Small intestine (tissue), 7 donors: ENCODE measurements around the gene GRIN1. TPM values are rescaled to one million over a fixed set of nuclear protein-coding genes. Genes with fewer than 3 reads are reported as not detected.

Experiments
- DNase-seq, 2 donors: peaks; one replicate each; pipeline versions ENCODE4 v3.0.0 to v3.0.0-alpha.2; 2013
- FAIRE-seq: peaks from 2 replicates; lab custom pipeline; 2012; peaks lifted over from hg19 to GRCh38; lab: Jason Lieb, UNC
- H3K27ac ChIP-seq, 3 donors: one replicate each; pipeline ENCODE4 v1.5.1; 2013; ENCODE audit warnings: low read length in 2 of 3, mild to moderate bottlenecking in 2 of 3, control low read depth in 1 of 3, inconsistent platforms in 1 of 3, low read depth in 1 of 3, moderate library complexity in 1 of 3
- H3K27me3 ChIP-seq, 3 donors: one replicate each; pipeline ENCODE4 v1.6.1; 2013; ENCODE audit warnings: low read length in 3 of 3, inconsistent platforms in 1 of 3; ENCODE audit not compliant: control insufficient read depth in 3 of 3, insufficient read depth in 3 of 3
- H3K36me3 ChIP-seq, 3 donors: one replicate each; pipeline ENCODE4 v1.6.1; 2013; ENCODE audit warnings: low read length in 3 of 3, inconsistent platforms in 1 of 3, low read depth in 1 of 3, mild to moderate bottlenecking in 1 of 3, moderate library complexity in 1 of 3; ENCODE audit not compliant: control insufficient read depth in 3 of 3, insufficient read depth in 2 of 3
- H3K4me1 ChIP-seq, 3 donors: one replicate each; pipeline ENCODE4 v1.6.1; 2013; ENCODE audit warnings: low read length in 2 of 3, inconsistent platforms in 1 of 3, low read depth in 1 of 3, mild to moderate bottlenecking in 1 of 3, moderate library complexity in 1 of 3; ENCODE audit not compliant: control insufficient read depth in 3 of 3, insufficient read depth in 2 of 3
- H3K4me3 ChIP-seq, 3 donors: one replicate each; pipeline ENCODE4 v1.5.1; 2013; ENCODE audit warnings: low read length in 3 of 3, control low read depth in 1 of 3, inconsistent platforms in 1 of 3, low read depth in 1 of 3, mild to moderate bottlenecking in 1 of 3, moderate library complexity in 1 of 3
- H3K9me3 ChIP-seq, 2 donors: one replicate each; pipeline ENCODE4 v1.6.1; 2013; ENCODE audit warnings: low read depth in 1 of 2, low read length in 1 of 2; ENCODE audit not compliant: control insufficient read depth in 2 of 2, insufficient read depth in 1 of 2
- WGBS, 3 donors: extraction: QIAGEN DNeasy Blood & Tissue Kit; methylation state at CpG; one replicate each; pipeline ENCODE4 v1.1.7; 2013; 5-methylcytosine and 5-hydroxymethylcytosine counted together
- polyA plus RNA-seq, 4 donors: library from polyadenylated mRNA; stranded (reverse) in 3 of 4; unstranded in 1 of 4; fragments of 200-250 nt in 3 of 4; fragments of 120-200 nt in 1 of 4; gene quantifications; one replicate each; pipeline versions ENCODE4 v1.2.1 to v1.2.3, GENCODE V29; 2013
- donor health status: healthy with polysubstance abuse.
- donor health status: control.
- donor health status: control.
- donor health status: Bipolar disorder and iron deficiency.
- donor health status: healthy.

GRIN1 gene
- polyA plus RNA-seq, 4 donors: 0.79 to 0.92 TPM; not detected in 2

DNA sequence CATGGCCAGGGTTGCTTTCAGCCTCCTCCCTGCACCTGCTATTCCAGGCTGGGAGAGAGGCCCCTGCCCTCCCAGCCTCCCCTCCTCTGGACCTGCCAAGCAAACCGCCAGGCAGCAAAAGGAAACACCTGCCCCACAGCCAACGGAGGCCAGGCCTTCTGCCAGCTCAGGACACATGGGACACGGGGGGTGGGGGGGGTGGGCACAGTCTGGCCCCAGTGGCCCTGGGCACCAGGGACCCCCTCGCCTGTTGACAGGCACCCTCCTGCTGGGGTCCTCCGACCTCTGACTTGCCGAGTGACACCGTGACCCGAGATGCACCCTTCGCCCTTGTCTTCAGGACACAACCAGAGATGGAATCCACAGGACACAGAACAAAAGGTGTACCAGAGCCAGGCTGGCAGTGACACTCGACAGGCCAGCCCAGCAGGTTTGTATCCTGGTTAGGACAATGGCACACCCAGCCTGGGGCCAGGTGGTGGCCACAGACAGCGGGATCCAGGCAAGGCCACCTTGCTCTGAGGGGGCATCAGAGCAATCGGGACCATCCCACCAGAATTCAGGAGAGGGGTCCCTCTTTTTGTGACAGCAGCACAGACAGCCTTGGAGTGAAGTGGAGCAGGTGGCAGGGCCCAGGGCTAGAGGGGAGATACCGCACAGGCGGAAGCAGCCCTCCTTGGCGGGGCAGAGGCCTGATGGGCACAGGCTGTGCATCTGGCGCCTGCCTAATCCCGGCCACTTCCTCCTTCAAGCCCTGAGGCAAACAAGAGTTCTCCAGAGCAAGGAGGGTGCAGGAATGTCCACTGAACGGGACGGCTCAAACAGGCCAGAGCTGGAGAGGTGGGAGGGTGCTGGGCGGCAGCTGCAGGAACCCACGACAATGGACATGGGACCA is 34.2 kb downstream of the GRIN1 start:
- Histone ChIP-seq H3K4me3 (no peak overlapping the region), H3K27ac (peak overlapping the region in 1 of 3 donors; percentile 23), H3K9me3 (no peaks in the 10 kb centered on the region), H3K4me1 (peaks cover 0 to 7% (median 5%) of the 10 kb centered on the region in 3 donors), H3K36me3 (peaks cover 0 to 15% (median 3%) of the 10 kb centered on the region in 3 donors), H3K27me3 (peaks cover 6 to 41% (median 9%) of the 10 kb centered on the region in 3 donors)
- DNase-seq (no peak), FAIRE-seq (no peak)
- whole genome bisulfite sequencing, 3 donors: 21 to 53% (median 30%) methylated on average over 18 to 21 of the region's 21 CpGs

DNA sequence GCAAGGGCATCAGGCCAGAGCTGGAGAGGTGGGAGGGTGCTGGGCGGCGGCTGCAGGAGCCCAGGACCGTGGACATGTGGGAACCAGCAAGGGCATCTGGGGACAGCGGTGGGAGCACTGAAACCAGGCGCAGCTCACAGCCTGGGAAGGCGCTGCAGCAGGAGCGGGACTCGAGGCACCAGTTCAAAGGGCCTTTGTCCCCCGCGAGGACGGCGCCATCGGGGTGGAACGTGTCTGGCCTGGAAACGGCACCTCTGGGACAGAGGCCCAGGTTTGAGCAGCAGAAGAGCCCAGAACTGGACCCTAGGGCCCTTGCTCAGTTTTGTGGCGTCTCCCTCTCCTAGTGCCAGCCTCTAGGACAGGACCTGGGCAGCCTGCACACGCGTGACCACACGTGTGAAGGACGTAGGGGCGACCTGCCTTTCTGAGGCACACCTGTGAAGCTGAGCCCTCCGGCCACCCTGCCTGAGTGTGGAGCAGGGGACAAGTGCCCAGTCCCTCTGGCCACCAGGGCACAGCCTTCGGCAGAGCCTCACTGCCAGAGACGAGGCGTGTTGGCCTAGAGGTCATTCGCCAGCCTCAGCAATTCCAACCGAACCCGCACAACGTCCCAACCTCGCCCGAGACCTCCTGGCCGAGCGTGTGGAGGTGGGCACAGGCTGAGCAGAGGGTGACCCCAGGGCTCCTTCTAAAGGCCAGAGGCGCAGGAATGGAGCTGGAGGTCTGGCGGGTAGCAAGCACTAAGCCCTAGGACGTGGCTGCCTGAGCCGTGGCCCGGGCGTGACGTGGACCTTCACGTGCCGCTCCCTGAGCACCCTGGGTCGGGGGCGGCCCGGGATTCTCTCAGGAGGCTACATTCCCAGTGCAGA is 35.1 kb downstream of the GRIN1 start:
- Histone ChIP-seq H3K4me3 (no peak overlapping the region), H3K36me3 (peaks cover 3 to 24% (median 10%) of the 10 kb centered on the region in 3 donors), H3K4me1 (peaks cover 0 to 7% (median 5%) of the 10 kb centered on the region in 3 donors), H3K27me3 (peaks cover 6 to 34% (median 9%) of the 10 kb centered on the region in 3 donors), H3K9me3 (no peaks in the 10 kb centered on the region), H3K27ac (no peak overlapping the region)
- no peak for DNase-seq
- 46 to 74% (median 60%) methylated on average over 40 to 45 of the region's 45 CpGs for WGBS, 3 donors
- no peak for FAIRE-seq

DNA sequence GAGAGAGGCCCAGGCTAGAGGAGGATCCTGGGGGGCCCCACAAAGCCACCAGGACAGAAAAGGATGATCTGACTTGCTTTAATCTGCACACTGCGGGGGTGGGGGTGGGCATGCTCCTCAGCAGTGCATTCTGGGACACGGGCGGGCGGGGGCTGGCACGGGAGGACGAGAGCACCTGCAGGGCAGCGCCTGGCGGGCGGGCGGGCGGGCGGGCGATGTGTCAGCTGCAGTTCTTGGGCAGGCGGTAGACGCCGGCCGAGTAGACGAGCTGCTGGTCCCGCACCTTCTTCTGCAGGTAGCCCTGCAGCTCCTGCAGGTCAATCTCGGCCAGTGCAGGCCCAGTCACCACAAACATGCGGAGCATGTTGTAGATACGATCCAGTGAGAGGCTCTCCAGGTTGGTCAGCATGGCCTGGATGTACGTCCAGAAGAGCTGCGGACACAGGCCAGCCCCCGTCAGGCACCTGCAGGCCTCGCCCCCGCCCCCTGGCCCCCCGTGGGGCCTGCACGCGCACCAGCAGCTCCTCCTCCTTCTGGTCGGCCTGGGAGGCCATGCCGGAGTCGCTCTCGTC is 35.9 kb downstream of the GRIN1 start:
- H3K27me3 ChIP-seq: peaks cover 0 to 33% (median 9%) of the 10 kb centered on the region in 3 donors
- H3K4me1 ChIP-seq: peaks cover 0 to 5% (median 4%) of the 10 kb centered on the region in 3 donors
- WGBS, 3 donors: 5 to 39% (median 21%) methylated on average over 30 to 34 of the region's 34 CpGs
- no peaks in the 10 kb centered on the region for H3K9me3 ChIP-seq
- no peak overlapping the region for H3K27ac ChIP-seq
- H3K4me3 ChIP-seq: no peak overlapping the region
- DNase-seq (no peak), FAIRE-seq (no peak)
- peaks cover 3 to 32% (median 11%) of the 10 kb centered on the region in 3 donors for H3K36me3 ChIP-seq

DNA sequence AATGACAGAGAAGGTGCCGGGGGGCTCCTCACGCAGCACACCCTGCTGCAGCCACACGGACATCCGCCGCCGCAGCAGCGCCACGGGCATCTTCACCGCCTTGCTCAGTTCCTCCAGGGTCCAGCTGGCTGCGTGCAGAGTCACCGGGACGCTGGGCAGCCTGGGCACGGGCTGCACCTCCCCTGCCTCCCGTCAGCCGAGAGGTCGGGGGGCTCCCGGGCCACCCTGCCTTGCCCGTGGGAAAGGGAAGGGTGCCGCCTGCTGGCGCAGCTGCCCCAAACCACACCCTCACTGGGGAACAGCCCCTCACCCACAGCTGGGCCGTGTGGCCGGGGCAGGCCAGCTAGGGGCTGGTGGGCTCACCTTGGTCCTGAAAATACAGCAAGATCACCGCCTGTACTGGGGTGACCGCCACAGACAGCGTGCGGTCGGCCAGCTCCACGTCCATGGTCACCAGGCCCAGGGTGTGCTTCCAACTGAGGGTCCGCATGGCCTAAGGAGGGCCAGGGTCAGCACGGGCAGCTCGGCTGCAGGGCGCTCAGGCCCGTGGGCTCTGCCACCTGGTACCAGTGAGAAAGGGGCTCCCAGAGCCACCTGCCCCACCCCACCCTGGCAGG is 36.5 kb downstream of the GRIN1 start:
- H3K4me1 ChIP-seq: peaks cover 0 to 3% (median 2%) of the 10 kb centered on the region in 3 donors
- H3K27ac ChIP-seq: no peak overlapping the region
- DNase-seq (no peak), FAIRE-seq (no peak)
- WGBS, 3 donors: 20 to 38% (median 30%) methylated on average over 23 to 33 of the region's 33 CpGs
- H3K4me3 ChIP-seq: no peak overlapping the region
- no peaks in the 10 kb centered on the region for H3K9me3 ChIP-seq
- peaks cover 9 to 38% (median 13%) of the 10 kb centered on the region in 3 donors for H3K36me3 ChIP-seq
- peaks cover 0 to 27% (median 4%) of the 10 kb centered on the region in 3 donors for H3K27me3 ChIP-seq

DNA sequence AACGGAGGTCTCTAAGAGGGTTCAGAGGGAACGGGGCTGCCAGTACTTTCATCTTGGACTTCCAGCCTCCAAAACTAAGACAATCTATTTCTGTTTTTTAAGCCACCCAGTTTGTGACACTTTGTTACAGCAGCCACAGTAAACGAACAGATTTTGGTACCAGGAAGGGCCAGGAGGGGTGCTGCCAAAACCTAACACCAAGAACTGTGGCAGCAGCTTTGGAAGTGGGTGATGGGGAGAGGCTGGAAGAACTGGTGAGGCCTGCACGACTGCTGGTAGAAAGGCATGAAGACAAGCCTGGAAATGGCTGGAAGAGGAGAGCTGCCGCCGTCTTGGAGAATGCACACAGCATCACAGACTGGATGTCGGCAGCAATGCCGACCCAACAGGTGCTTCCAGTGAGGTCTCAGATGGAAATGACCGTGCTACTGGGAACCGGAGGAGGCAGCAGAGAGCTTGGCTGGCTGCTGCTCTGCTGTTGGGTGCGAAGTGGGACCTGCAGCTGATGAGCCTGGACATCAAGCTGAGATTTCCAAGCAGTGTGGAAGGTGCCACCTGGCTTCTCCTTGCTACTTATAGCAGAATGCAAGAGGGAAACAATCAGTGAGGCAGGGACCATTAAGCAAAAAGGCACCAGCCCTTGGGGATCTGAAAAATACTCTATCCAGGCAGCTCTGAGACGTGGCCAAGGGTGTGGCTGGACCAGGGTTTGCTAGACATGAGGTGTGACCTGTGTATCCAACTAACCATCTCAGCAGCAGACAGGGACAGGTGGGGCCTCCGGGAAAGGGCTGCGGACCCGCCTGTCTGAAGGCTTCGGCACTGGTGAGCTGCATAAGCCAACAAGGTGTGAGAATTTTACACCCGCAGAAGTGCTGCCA is 37.6 kb downstream of the GRIN1 start:
- FAIRE-seq: no peak
- peaks cover 9 to 49% (median 13%) of the 10 kb centered on the region in 3 donors for H3K36me3 ChIP-seq
- DNase-seq: peak; percentile 67 to 77
- 31 to 50% (median 44%) methylated on average over 17 of the region's 17 CpGs for WGBS, 3 donors
- no peaks in the 10 kb centered on the region for H3K9me3 ChIP-seq
- no peak overlapping the region for H3K27ac ChIP-seq
- H3K27me3 ChIP-seq: peaks cover 0 to 16% (median 2%) of the 10 kb centered on the region in 3 donors
- peaks cover 0 to 3% (median 2%) of the 10 kb centered on the region in 3 donors for H3K4me1 ChIP-seq
- H3K4me3 ChIP-seq: no peak overlapping the region

DNA sequence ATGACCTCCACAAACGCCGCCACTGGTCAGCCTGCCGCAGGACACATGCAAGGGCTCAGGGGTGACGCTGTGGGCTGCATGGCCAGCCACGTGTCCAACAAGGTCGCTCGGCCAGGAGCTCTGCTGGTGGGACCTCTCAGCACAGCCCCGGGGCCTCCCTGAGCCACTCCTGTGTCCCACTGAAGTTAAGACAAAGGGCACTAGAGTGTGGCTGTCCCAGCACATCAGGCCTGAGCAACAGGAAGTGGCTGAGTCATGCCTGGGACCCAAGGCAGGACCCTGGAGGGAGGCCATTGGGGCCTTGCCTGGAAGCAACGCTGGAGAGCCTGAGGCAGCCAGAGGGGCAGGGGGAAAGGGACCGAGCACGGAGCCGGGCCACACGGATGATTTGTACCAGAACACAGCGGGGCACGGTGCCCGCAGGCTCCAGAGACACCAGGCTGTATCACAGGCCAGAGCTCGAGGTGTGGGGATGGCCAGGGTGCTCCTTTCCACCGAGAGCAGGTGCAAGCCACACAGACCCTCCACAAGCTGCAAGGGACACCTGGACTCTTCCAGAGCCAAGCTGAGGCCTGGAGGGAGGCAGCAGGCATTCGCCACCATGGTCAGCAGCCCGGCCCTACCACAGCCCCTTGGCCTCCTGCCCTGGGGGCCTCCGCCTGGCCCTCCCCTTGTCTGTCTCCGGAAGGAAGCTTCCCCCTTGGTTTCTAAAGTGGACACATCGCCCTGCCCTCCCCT is 39.4 kb downstream of the GRIN1 start:
- Histone ChIP-seq H3K27ac (no peak overlapping the region), H3K4me3 (no peak overlapping the region), H3K36me3 (peaks cover 13 to 67% (median 19%) of the 10 kb centered on the region in 3 donors), H3K4me1 (peaks cover 0 to 3% (median 2%) of the 10 kb centered on the region in 3 donors), H3K9me3 (no peaks in the 10 kb centered on the region), H3K27me3 (peaks cover 0 to 6% (median 2%) of the 10 kb centered on the region in 3 donors)
- FAIRE-seq (no peak), DNase-seq (no peak)
- 92 to 95% (median 92%) methylated on average over 21 to 23 of the region's 23 CpGs for WGBS, 3 donors
